Activated naive CD4-positive, alpha-beta T cell treated with anti-CD3 and anti-CD28 coated beads, Interleukin-2, amount 50 U/mL, for 24 hours (primary cell): ENCODE results near the gene GARIN1A.
A peak's percentile ranks its signal among the peaks of the same experiment; 100 is the strongest.
"Not testable (repeated sequence)": the region's sequence is repeated elsewhere in the genome, so short reads cannot be mapped to it uniquely, and the experiment has no call there.

Experiments
- H3K27ac Mint-ChIP-seq: one replicate; pipeline ENCODE4 v1.8.0; 2021; ENCODE audit warnings: mild to moderate bottlenecking, mixed read lengths
- H3K27me3 Mint-ChIP-seq: one replicate; pipeline ENCODE4 v1.8.0; 2021; ENCODE audit warnings: mixed read lengths
- H3K36me3 Mint-ChIP-seq: one replicate; pipeline ENCODE4 v1.8.0; 2021; ENCODE audit warnings: mixed read lengths
- H3K4me1 Mint-ChIP-seq: one replicate; pipeline ENCODE4 v1.8.0; 2021; ENCODE audit warnings: mixed read lengths
- H3K4me3 Mint-ChIP-seq: one replicate; pipeline ENCODE4 v1.8.0; 2021; ENCODE audit warnings: mild to moderate bottlenecking, mixed read lengths
- H3K9me3 Mint-ChIP-seq: one replicate; pipeline ENCODE4 v1.8.0; 2021; ENCODE audit warnings: mixed read lengths

GARIN1A gene

DNA sequence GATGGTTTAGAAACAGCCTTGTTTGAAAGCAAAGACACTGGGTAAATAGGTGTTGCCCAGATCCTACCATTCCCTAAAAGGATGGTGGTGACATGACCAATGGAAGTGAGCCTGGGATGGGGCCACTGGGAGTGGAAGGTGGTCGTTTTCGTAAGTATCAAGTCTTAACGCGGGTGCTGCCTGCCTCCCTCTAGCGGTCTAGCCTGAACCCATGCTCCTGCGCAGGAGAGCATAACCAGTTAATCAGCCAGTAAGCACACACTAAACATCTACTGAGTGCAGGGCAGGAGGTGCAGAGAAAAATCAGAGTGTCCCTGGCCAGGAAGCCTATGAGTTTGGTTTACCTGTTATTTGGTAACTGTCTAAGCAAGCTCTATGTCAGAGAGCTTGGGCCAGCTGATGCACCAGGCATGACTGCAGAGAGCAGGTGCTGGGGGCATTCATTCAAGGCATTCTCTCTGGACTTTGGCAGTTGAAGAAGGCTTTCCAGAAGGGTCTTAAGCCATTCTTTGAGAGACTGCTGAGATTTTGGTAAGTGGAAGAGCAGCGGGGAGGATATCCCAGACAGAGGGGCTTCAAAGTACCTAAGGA is 930 bp downstream of the GARIN1A start:
- Mint-ChIP-seq H3K4me3 (no peak overlapping the region), H3K9me3 (no peaks in the 10 kb centered on the region), H3K27ac (no peak overlapping the region), H3K27me3 (peaks cover 2% of the 10 kb centered on the region), H3K36me3 (no peaks in the 10 kb centered on the region), H3K4me1 (peaks cover 11% of the 10 kb centered on the region)

DNA sequence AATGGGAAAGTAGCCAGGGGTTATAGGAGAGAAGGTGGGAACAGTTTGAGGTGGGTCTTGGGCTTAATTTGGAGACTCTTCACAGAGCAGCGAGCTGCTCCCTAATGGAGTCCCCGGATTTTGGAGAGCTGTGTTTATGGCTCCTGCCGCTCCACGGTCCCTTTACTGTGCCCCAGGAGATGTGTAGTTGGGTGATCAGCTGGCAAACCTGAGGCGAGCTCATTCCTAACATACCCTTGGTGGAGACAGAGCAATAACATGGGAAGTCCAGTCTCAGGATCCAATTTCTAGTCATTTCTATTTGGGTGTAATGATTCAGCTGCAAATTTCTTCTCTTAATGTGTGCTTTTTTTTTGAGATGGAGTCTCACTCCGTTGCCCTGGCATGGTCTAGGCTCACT is 1.5 kb downstream of the GARIN1A start:
- Mint-ChIP-seq H3K9me3 (no peaks in the 10 kb centered on the region), H3K4me3 (no peak overlapping the region), H3K36me3 (no peaks in the 10 kb centered on the region), H3K4me1 (peaks cover 11% of the 10 kb centered on the region), H3K27ac (no peak overlapping the region), H3K27me3 (peaks cover 2% of the 10 kb centered on the region)

DNA sequence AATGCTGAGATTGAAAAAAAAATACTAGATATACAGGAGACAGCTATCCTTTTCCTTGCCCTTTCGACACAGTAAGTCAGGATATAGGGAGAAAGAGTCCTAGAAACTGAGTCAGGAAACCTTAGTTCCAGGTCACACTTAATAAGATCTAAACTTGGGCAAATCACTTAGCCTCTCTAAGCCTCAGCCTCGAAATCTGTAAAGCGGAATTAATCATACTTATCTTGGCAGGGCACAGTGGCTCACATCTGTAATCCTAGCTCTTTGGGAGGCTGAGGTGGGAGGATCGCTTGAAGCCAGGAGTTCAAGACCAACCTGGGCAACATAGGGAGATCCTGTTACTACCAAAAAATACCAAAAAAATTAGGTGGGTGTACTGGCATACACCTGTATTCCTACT is 4.6 kb downstream of the GARIN1A start:
- no peak overlapping the region for H3K27ac Mint-ChIP-seq
- H3K27me3 Mint-ChIP-seq: peaks cover 2% of the 10 kb centered on the region
- no peaks in the 10 kb centered on the region for H3K36me3 Mint-ChIP-seq
- no peaks in the 10 kb centered on the region for H3K9me3 Mint-ChIP-seq
- no peak overlapping the region for H3K4me3 Mint-ChIP-seq
- H3K4me1 Mint-ChIP-seq: peaks cover 11% of the 10 kb centered on the region

DNA sequence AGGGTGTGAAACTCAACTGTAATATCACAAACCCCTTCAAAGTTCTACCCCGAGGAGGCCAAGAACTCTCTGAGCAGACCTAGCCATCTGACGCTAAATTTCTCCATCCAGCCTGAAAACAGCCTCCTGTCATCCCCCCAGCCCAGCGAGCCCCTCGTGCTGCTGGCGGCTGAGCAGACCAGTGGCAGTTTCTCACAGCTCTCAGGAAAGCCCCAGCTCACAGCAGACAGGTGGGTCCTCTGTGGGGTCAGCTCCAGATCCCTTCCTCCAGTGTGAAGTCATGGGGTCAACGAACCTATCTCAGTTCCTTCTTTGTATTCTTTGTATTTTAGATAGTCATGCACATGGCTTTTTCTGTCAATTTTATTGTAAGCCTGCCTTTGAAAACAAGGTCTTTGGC is 7.8 kb downstream of the GARIN1A start:
- Mint-ChIP-seq H3K27me3 (peaks cover 2% of the 10 kb centered on the region), H3K27ac (no peak overlapping the region), H3K36me3 (peaks cover 6% of the 10 kb centered on the region), H3K4me1 (no peaks in the 10 kb centered on the region), H3K4me3 (no peak overlapping the region), H3K9me3 (no peaks in the 10 kb centered on the region)

DNA sequence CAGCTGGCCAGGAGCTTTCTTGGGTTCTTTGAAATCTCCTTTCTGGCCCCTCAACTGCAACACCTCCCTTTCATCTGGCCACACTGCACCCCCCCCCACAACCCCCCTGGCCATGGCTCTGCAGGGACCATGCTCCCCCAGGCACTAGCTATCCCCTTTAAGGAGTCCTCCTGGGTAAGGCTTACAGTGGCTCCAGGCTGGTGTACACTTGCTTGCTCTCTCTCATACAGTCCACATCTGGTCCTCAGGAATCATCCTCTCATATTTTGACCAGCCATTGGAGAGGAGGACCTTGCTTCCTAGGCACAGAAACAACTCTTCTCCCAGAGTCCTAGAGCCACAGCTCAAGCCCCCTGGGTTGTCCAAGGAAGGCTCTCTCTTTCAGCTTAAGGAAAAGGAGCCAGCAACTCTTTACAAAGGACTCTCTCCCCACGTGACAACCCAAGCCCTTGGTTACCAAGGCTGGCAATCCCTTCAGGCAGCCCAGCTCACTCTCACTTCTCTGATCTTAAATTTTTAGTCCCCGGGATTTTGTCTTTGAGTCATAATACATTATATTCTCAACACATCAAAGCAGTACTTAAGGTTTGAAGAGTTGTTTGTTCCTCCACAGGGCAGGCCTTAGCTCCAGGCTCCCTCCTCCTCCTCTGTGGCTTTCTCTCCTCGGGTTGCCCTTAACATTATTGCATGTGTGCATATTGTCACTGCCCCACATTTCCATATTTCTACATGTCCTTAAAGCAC is 9.9 kb downstream of the GARIN1A start:
- Mint-ChIP-seq H3K9me3 (no peaks in the 10 kb centered on the region), H3K36me3 (peaks cover 6% of the 10 kb centered on the region), H3K27ac (no peak overlapping the region)

DNA sequence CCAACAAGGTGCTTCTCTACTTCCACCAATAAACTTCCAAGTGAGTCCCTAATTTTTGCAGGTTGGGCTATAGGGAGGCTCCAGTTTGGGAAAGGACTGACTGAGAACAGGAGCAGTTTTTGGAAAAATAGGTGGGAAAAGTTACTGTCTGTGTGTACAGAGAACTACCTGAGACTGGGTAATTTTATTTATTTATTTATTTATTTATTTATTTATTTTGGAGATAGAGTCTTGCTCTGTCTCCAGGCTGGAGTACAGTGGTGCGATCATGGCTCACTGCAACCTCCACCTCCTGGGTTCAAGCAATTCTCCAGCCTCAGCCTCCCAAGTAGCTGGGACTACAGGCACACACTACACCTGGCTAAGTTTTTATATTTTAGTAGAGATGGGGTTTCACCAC is 11.2 kb downstream of the GARIN1A start:
- not testable (repeated sequence) for H3K27ac Mint-ChIP-seq, H3K4me1 Mint-ChIP-seq, H3K27me3 Mint-ChIP-seq, H3K36me3 Mint-ChIP-seq, H3K4me3 Mint-ChIP-seq, H3K9me3 Mint-ChIP-seq

More for the DNA sequence above, 9.9 kb downstream of the GARIN1A start:
- no peaks in the 10 kb centered on the region for H3K4me1 Mint-ChIP-seq
- H3K4me3 Mint-ChIP-seq: no peak overlapping the region
- no peaks in the 10 kb centered on the region for H3K27me3 Mint-ChIP-seq

DNA sequence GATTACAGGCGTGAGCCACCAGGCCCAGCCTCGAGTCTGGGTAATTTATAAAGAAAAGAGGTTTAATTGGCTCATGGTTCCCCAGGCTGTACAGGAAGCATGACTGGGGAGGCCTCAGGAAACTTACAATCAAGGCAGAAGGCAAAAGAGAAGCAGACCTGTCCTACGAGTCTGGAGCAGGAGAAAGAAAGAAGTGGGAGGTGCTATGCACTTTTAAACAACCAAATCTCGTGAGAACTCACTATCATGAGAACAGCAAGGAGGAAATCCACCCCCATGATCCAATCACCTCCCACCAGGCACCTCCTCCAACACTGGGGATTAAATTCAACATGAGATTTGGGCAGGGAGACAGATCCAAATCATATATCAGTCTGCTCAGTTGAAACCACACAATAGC is 11.6 kb downstream of the GARIN1A start:
- not testable (repeated sequence) for H3K27ac Mint-ChIP-seq, H3K36me3 Mint-ChIP-seq, H3K27me3 Mint-ChIP-seq, H3K4me3 Mint-ChIP-seq, H3K4me1 Mint-ChIP-seq, H3K9me3 Mint-ChIP-seq

DNA sequence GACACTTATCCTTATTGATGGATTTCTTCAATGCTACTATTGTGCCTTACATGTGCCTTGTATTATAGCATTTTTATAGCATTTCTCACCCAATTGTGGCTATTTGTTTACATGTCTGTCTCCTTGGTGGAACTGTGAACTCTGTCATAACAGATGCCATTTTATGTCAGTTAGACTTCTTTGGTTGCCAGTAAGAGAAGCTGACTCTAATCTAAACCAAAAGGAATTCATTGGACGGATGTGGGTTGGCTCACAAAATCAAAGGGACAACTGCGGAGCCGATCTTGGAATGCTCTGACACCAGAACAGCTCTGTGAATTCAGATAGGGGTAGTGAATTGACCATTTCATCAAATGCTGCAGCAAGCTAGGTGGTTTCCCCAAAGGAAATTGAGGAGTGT is 15.0 kb downstream of the GARIN1A start:
- Mint-ChIP-seq H3K4me3 (no peak overlapping the region), H3K4me1 (no peaks in the 10 kb centered on the region), H3K27me3 (no peaks in the 10 kb centered on the region), H3K9me3 (no peaks in the 10 kb centered on the region), H3K36me3 (peaks cover 7% of the 10 kb centered on the region), H3K27ac (no peak overlapping the region)

DNA sequence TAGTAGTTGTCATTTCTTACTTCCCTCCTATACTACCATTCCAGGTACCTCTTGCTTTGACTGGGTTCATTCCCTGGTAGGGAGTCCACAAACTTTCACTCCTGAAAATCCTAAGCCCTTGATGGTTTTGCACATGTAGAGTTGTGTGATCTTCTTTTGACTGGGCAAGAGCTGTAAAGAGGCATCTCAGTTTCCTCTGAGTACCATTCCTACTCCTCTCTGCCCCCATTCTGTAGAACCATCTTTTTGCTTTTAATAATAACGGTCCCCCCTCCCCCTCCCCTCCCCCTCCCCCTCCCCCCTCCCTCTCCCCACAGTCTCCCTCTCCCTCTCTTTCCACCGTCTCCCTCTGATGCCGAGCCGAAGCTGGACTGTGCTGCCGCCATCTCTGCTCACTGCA is 16.4 kb downstream of the GARIN1A start:
- Mint-ChIP-seq H3K4me3 (no peak overlapping the region), H3K27ac (no peak overlapping the region), H3K36me3 (peaks cover 4% of the 10 kb centered on the region), H3K27me3 (no peaks in the 10 kb centered on the region), H3K4me1 (no peaks in the 10 kb centered on the region), H3K9me3 (no peaks in the 10 kb centered on the region)

DNA sequence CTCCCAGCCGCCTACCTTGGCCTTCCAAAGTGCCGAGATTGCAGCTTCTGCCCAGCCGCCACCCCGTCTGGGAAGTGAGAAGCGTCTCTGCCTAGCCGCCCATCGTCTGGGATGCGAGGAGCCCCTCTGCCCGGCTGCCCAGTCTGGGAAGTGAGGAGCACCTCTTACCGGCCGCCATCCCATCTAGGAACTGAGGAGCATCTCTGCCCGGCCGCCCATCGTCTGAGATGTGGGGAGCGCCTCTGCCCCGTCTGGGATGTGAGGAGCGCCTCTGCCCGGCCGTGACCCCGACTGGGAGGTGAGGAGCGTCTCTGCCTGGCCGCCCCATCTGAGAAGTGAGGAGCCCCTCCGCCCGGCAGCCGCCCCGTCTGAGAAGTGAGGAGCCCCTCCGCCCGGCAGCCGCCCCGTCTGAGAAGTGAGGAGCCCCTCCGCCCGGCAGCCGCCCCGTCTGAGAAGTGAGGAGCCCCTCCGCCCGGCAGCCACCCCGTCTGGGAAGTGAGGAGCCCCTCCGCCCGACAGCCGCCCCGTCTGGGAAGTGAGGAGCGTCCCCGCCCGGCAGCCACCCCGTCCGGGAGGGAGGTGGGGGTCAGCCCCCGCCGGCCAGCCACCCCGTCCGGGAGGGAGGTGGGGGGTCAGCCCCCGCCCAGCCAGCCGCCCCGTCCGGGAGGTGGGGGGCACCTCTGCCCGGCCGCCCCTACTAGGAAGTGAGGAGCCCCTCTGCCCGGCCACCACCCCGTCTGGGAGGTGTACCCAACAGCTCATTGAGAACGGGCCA is 17.3 kb downstream of the GARIN1A start:
- not testable (repeated sequence) for H3K4me3 Mint-ChIP-seq, H3K36me3 Mint-ChIP-seq, H3K27me3 Mint-ChIP-seq, H3K9me3 Mint-ChIP-seq, H3K27ac Mint-ChIP-seq, H3K4me1 Mint-ChIP-seq

DNA sequence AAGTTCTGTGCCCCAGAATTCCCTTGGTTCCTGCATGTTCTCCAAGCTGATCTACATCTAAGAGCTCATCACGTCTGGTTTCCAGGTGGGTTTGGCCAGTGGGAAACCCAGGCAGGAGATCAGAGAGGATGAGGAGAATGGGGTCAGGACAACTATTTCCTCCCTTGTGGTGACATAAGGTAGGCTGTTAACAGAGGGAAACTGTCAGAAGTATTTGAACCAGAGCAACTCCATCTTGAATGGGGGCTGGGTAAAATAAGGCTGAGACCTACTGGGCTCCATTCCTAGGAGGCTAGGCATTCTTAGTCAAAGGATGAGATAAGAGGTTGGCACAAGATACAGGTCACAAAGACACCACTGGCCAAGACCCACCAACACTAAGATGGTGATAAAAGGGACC is 19.1 kb downstream of the GARIN1A start:
- peaks cover 2% of the 10 kb centered on the region for H3K36me3 Mint-ChIP-seq
- H3K9me3 Mint-ChIP-seq: no peaks in the 10 kb centered on the region
- peaks cover 7% of the 10 kb centered on the region for H3K27me3 Mint-ChIP-seq
- H3K4me3 Mint-ChIP-seq: no peak overlapping the region
- no peaks in the 10 kb centered on the region for H3K4me1 Mint-ChIP-seq
- H3K27ac Mint-ChIP-seq: no peak overlapping the region

DNA sequence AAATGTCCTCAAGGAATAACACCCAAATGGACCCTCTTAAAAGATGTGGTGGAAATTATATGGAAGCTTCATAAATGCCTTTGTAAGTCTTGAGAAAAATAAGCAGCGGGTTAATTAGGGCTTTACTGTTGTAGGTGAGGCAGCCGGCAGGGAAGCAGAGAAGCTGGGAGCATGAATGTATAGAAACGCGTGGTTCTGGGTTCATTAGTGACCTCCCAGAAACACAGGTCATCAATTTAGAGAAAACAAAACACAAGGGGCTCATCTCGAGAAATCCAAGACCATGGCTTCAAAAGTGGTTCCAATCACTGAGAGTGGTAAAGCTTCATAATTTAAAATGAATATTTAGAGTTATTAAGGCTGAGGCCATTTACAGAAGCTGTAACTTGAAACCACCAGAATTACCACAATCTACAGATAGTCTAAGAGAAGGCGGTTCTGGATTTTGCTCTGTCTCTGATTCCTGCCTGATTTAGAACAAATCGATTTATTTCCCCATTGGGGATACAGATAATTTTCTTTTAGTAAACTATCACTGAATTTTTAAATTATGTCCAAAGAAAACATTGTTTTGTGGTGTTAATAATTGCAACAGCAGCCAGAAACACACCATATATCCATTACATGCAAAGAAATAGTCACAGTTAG is 20.7 kb downstream of the GARIN1A start:
- Mint-ChIP-seq H3K27me3 (peaks cover 19% of the 10 kb centered on the region), H3K27ac (no peak overlapping the region), H3K36me3 (no peaks in the 10 kb centered on the region), H3K4me3 (no peak overlapping the region), H3K9me3 (no peaks in the 10 kb centered on the region), H3K4me1 (peaks cover 4% of the 10 kb centered on the region)

DNA sequence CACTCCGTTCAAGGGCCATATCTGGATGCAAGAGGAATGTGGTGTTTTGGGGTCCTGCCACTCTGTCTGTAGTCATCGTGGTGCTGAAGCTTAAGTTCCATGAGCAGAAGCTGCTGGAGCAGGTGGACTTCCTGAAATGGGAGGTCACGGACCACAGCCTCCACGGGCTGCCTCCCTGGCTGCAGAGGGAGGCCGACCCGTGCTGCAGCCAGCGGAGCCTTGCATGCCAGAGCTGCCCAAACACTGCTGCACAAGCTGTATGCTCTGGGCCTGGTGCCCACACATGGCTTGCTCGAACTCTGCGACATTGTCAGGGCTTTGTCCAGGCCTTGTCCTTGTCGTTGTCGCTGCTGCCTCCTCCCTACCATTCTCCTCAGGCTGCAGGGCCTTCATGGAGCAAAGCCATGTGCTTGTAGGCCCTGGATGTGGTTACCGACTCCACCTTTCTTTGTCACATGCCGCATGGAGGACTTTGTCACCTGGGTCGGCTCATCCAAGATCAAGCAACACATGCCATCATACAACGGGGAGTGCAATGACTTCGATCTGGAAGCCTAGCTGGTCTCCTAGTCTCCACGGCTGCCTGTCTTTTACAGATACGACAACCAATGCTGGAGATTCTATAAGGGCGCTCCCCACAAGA is 21.4 kb downstream of the GARIN1A start:
- Mint-ChIP-seq H3K27me3 (peaks cover 26% of the 10 kb centered on the region), H3K36me3 (no peaks in the 10 kb centered on the region), H3K27ac (no peak overlapping the region), H3K4me1 (peaks cover 11% of the 10 kb centered on the region), H3K4me3 (no peak overlapping the region), H3K9me3 (no peaks in the 10 kb centered on the region)

DNA sequence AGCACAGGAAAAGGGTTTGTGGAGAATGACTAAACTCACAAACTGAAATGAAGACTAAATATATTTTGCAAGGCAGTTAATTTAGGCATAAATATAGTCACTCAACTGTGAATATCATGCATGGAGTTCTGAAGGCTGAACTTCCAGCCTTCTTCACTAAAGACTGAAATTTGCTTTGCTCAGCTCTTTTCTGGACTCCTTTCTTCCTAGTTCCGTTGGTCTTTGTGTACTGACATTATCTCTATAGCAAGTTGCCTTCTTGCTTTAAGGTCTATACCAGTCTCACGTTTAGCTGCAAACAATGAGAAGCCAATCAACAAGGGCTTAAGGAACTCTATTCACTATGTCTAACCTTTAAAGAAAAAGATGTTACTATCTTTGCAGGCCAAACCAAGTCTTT is 22.6 kb downstream of the GARIN1A start:
- H3K27ac Mint-ChIP-seq: no peak overlapping the region
- peaks cover 34% of the 10 kb centered on the region for H3K27me3 Mint-ChIP-seq
- peaks cover 11% of the 10 kb centered on the region for H3K4me1 Mint-ChIP-seq
- H3K36me3 Mint-ChIP-seq: no peaks in the 10 kb centered on the region
- H3K9me3 Mint-ChIP-seq: no peaks in the 10 kb centered on the region
- H3K4me3 Mint-ChIP-seq: no peak overlapping the region

DNA sequence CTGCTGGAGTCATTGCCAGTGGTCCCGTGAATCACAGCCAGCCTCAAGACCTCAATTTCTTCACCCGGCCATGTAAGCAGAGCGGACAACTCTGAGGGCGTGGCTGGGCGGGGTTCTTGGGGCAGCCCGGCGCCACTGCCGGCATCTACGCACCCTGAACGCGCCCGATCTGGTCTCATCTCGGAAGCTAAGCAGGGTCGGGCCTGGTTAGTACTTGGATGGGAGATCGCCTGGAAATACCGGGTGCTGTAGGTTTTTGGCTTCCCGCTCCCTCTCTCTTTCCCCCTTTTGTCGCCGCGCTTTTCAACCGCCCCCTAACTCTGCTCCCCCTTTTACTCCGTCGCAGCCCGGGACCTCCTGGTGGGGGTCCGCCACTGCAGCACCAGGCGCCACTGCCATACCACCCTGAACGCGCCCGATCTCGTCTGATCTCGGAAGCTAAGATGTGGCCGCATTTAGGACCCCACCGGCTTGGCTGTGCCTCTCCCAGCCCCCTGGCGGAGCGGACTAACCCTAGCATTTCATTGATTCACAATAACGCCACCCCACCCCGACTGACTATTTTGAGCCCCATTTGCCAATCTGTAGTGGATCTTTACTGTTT is 25.3 kb downstream of the GARIN1A start:
- H3K4me3 Mint-ChIP-seq: peak overlapping the region; percentile 64
- H3K27me3 Mint-ChIP-seq: peaks cover 40% of the 10 kb centered on the region

More for the DNA sequence above, 25.3 kb downstream of the GARIN1A start:
- no peaks in the 10 kb centered on the region for H3K36me3 Mint-ChIP-seq
- no peak overlapping the region for H3K27ac Mint-ChIP-seq
- no peaks in the 10 kb centered on the region for H3K9me3 Mint-ChIP-seq
- H3K4me1 Mint-ChIP-seq: peaks cover 11% of the 10 kb centered on the region
